K562 (cell line): ENCODE measurements around the gene EIF5. TPM values are rescaled to one million over a fixed set of nuclear protein-coding genes. Genes with fewer than 3 reads are reported as not detected.
A peak's percentile ranks its signal among the peaks of the same experiment; 100 is the strongest.

Experiments used
- C11orf30 ChIP-seq: fragments of 450-650 bp; IDR thresholded peaks from 2 replicates; pipeline ENCODE4 v1.6.1; 2016; ENCODE audit warnings: low read depth, mild to moderate bottlenecking
- DMBX1 ChIP-seq: fragments of 250-450 bp; sonication (Bioruptor Pico); IDR thresholded peaks from 2 replicates; pipeline ENCODE4 v1.8.0; 2022; ENCODE audit warnings: inconsistent platforms, mild to moderate bottlenecking, moderate library complexity, borderline replicate concordance
- KLF1 ChIP-seq: fragments of 450-650 bp; IDR thresholded peaks from 2 replicates; pipeline ENCODE4 v1.6.1; 2016; ENCODE audit warnings: missing genetic modification characterization, missing compliant biosample characterization
- KLF10 ChIP-seq: fragments of 250-450 bp; sonication (Bioruptor Pico); IDR thresholded peaks from 2 replicates; pipeline ENCODE4 v1.6.1; 2021; ENCODE audit warnings: matching md5 sums
- PCBP1 ChIP-seq: fragments of 200-400 bp; formaldehyde crosslinking; IDR thresholded peaks from 2 replicates; pipeline ENCODE4 v1.6.1; 2018; ENCODE audit warnings: mild to moderate bottlenecking, low read depth, low read length; ENCODE audit not compliant: poor library complexity, severe bottlenecking
- SMARCA4 ChIP-seq: fragments of 450-650 bp; IDR thresholded peaks from 2 replicates; pipeline ENCODE4 v1.6.1; 2016
- SRSF9 ChIP-seq: fragments of 200-400 bp; formaldehyde crosslinking; IDR thresholded peaks from 2 replicates; pipeline ENCODE4 v1.6.1; 2017; ENCODE audit warnings: low read depth, low read length, borderline replicate concordance
- TRIM28 ChIP-seq: fragments of 450-650 bp; IDR thresholded peaks from 2 replicates; pipeline ENCODE4 v1.6.1; 2017
- WHSC1 ChIP-seq: IDR thresholded peaks from one replicate; pipeline ENCODE4 v1.6.1; 2012; ENCODE audit warnings: low read length, control low read depth, inconsistent platforms
- ZNF140 ChIP-seq: fragments of 250-450 bp; sonication (Bioruptor Pico); IDR thresholded peaks from 2 replicates; pipeline ENCODE4 v1.8.0; 2021; ENCODE audit warnings: moderate library complexity, mild to moderate bottlenecking, inconsistent platforms
- polyA plus RNA-seq, 8 experiments: library from polyadenylated mRNA; depleted of rRNA in 4 of 8; stranded (reverse) in 5 of 8; unstranded in 3 of 8; fragments of >200 nt; fragmentation: Nextera tagmentation in 2 of 8; fragmentation: Illumina TruSeq in 1 of 8; extraction: Ambion mirVana in 2 of 8; extraction: Trizol in 1 of 8; gene quantifications; 2 replicates each; pipeline versions ENCODE4 v1.2.1 to v1.2.3, GENCODE V29; 2011 to 2014; ENCODE audit warnings: inconsistent platforms in 1 of 8, missing spikeins in 1 of 8
- total RNA-seq, 7 experiments: library from RNA; depleted of rRNA in 6 of 7; stranded (reverse); fragments of >200 nt in 6 of 7; fragmentation: Illumina TruSeq in 2 of 7; extraction: Trizol in 2 of 7; gene quantifications; 2 replicates each; pipeline versions ENCODE4 v1.2.1 to v1.2.3, GENCODE V29; 2011 to 2021; ENCODE audit warnings: low replicate concordance in 1 of 7
- TF ChIP-seq, protein P1 (sequence below), 2 experiments: IDR thresholded peaks in 1 of 2; conservative IDR thresholded peaks in 1 of 2; 2 replicates each; pipeline ENCODE4 v1.6.1; 2016; ENCODE audit warnings: low read depth in 2 of 2, mild to moderate bottlenecking in 1 of 2, missing compliant biosample characterization in 1 of 2, missing genetic modification characterization in 1 of 2, moderate library complexity in 1 of 2
- TF ChIP-seq, protein P2 (sequence below): fragments of 450-650 bp; conservative IDR thresholded peaks from 2 replicates; pipeline ENCODE4 v1.6.1; 2016; ENCODE audit warnings: missing genetic modification characterization, low read depth, mild to moderate bottlenecking, missing compliant biosample characterization, moderate library complexity
- TF ChIP-seq, protein P3 (sequence below): sonication (generic); formaldehyde crosslinking; IDR thresholded peaks from 2 replicates; pipeline ENCODE4 v1.8.1; 2023; ENCODE audit warnings: mild to moderate bottlenecking, missing genetic modification reagents
- TF ChIP-seq, protein P4 (sequence below): IDR thresholded peaks from 2 replicates; pipeline ENCODE4 v1.6.1; 2016; ENCODE audit warnings: missing genetic modification characterization, missing compliant biosample characterization
- TF ChIP-seq, protein P5 (sequence below), 2 experiments: fragments of 450-650 bp in 1 of 2; IDR thresholded peaks; 2 replicates each; pipeline ENCODE4 v1.6.1; 2011 to 2017; ENCODE audit warnings: low read depth in 2 of 2, antibody characterized with exemption in 1 of 2, borderline replicate concordance in 1 of 2, low read length in 1 of 2, mild to moderate bottlenecking in 1 of 2, mixed read lengths in 1 of 2; ENCODE audit not compliant: control insufficient read depth in 1 of 2

Gene EIF5
- total and polyA plus RNA-seq, 9 of the 15 experiments (the other 6 are each of a cell fraction or from before 2014, with no cell fraction given), result 92.7 to 442 (median 190) TPM

DNA sequence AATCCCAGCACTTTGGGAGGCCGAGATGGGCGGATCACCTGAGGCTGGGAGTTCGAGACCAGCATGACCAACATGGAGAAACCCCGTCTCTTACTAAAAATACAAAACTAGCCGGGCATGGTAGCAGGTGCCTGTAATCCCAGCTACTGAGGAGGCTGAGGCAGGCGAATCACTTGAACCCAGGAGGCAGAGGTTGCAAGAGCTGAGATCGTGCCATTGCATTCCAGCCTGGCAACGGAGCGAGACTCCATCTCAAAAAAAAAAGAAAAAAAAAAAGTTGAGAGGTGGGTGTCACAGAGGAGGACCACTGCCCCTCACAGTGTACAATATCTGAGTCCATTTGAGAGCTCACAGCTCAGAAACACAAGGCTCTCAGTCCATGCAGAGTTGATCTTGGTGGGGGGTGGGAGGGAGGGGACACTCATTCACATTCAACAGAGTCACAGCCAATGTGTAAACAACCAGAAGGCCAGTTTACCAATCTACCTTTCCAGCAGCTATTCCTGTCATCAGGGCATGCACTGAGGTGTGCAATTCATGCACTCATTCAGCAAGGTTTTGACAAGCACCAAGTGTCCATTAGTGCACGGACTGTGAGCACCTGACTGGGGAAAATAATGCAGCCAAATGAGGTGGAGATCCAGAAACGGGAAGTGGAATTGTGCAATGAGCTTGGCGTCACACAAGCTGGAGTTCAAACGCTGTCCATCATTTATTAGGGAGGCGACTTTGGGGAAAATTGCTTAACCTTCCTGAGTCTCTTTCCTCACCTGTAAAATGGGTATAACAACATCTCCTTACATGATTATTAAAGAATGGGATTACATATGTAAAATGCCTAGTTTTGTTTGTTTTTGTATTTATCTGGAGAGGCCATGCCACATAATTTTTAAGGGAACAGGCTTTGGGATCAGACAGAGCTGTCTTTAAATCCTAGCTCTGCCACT is 4.4 kb upstream of the EIF5 start (continued):
- TF ChIP-seq, protein P1, sequence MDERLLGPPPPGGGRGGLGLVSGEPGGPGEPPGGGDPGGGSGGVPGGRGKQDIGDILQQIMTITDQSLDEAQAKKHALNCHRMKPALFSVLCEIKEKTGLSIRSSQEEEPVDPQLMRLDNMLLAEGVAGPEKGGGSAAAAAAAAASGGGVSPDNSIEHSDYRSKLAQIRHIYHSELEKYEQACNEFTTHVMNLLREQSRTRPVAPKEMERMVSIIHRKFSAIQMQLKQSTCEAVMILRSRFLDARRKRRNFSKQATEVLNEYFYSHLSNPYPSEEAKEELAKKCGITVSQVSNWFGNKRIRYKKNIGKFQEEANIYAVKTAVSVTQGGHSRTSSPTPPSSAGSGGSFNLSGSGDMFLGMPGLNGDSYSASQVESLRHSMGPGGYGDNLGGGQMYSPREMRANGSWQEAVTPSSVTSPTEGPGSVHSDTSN (CRISPR knock-in tag; IDR thresholded peaks at IDR 0.05; ENCODE audit: low read depth), result peak; percentile 44; the same call in 1 of the 2 replicates
- TF ChIP-seq, protein P1 (tag; conservative IDR thresholded peaks at IDR 0.05; ENCODE audit: low read depth), result peak; percentile 88
- TF ChIP-seq DMBX1 (CRISPR knock-in tag) (no peak), WHSC1 (no peak), SRSF9 (no peak), TRIM28 (no peak), SMARCA4 (peak; percentile 59; the same call in 1 of the 2 replicates), C11orf30 (no peak), KLF1 (tag) (no peak), KLF10 (no peak), PCBP1 (no peak), ZNF140 (CRISPR knock-in tag) (no peak)
- TF ChIP-seq, protein P2, sequence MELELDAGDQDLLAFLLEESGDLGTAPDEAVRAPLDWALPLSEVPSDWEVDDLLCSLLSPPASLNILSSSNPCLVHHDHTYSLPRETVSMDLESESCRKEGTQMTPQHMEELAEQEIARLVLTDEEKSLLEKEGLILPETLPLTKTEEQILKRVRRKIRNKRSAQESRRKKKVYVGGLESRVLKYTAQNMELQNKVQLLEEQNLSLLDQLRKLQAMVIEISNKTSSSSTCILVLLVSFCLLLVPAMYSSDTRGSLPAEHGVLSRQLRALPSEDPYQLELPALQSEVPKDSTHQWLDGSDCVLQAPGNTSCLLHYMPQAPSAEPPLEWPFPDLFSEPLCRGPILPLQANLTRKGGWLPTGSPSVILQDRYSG (tag), result no peak
- TF ChIP-seq, protein P3, sequence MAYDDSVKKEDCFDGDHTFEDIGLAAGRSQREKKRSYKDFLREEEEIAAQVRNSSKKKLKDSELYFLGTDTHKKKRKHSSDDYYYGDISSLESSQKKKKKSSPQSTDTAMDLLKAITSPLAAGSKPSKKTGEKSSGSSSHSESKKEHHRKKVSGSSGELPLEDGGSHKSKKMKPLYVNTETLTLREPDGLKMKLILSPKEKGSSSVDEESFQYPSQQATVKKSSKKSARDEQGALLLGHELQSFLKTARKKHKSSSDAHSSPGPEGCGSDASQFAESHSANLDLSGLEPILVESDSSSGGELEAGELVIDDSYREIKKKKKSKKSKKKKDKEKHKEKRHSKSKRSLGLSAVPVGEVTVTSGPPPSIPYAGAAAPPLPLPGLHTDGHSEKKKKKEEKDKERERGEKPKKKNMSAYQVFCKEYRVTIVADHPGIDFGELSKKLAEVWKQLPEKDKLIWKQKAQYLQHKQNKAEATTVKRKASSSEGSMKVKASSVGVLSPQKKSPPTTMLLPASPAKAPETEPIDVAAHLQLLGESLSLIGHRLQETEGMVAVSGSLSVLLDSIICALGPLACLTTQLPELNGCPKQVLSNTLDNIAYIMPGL, result no peak
- TF ChIP-seq, protein P4, sequence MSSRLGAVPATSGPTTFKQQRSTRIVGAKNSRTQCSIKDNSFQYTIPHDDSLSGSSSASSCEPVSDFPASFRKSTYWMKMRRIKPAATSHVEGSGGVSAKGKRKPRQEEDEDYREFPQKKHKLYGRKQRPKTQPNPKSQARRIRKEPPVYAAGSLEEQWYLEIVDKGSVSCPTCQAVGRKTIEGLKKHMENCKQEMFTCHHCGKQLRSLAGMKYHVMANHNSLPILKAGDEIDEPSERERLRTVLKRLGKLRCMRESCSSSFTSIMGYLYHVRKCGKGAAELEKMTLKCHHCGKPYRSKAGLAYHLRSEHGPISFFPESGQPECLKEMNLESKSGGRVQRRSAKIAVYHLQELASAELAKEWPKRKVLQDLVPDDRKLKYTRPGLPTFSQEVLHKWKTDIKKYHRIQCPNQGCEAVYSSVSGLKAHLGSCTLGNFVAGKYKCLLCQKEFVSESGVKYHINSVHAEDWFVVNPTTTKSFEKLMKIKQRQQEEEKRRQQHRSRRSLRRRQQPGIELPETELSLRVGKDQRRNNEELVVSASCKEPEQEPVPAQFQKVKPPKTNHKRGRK (tag), result no peak
- TF ChIP-seq, protein P5, sequence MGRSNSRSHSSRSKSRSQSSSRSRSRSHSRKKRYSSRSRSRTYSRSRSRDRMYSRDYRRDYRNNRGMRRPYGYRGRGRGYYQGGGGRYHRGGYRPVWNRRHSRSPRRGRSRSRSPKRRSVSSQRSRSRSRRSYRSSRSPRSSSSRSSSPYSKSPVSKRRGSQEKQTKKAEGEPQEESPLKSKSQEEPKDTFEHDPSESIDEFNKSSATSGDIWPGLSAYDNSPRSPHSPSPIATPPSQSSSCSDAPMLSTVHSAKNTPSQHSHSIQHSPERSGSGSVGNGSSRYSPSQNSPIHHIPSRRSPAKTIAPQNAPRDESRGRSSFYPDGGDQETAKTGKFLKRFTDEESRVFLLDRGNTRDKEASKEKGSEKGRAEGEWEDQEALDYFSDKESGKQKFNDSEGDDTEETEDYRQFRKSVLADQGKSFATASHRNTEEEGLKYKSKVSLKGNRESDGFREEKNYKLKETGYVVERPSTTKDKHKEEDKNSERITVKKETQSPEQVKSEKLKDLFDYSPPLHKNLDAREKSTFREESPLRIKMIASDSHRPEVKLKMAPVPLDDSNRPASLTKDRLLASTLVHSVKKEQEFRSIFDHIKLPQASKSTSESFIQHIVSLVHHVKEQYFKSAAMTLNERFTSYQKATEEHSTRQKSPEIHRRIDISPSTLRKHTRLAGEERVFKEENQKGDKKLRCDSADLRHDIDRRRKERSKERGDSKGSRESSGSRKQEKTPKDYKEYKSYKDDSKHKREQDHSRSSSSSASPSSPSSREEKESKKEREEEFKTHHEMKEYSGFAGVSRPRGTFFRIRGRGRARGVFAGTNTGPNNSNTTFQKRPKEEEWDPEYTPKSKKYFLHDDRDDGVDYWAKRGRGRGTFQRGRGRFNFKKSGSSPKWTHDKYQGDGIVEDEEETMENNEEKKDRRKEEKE (IDR thresholded peaks at IDR 0.05; ENCODE audit: borderline replicate concordance in 1 of 2, control insufficient read depth in 1 of 2, low read depth in 2 of 2, low read length in 1 of 2), result no peak
